GM19468 (cell line): ENCODE results near the gene ANKRD35.
"Not testable (repeated sequence)": the region's sequence is repeated elsewhere in the genome, so short reads cannot be mapped to it uniquely, and the experiment has no call there.

Experiments used
- ATAC-seq: cut with Tn5 transposase; IDR thresholded peaks from one replicate; pipeline ENCODE4 v1.9.1; 2021; ENCODE audit warnings: mild to moderate bottlenecking, moderate library complexity, moderate number of reproducible peaks; ENCODE audit not compliant: unreplicated experiment; ENCODE audit errors: extremely low read depth

The ANKRD35 gene

GRCh38 chr1:145858238-145858900, 27.3 kb downstream of the ANKRD35 start:
- ATAC-seq = no peak

GRCh38 chr1:145857170-145857569, 28.5 kb downstream of the ANKRD35 start:
- no peak for ATAC-seq

GRCh38 chr1:145855426-145855948, 30.2 kb downstream of the ANKRD35 start:
- no peak for ATAC-seq

GRCh38 chr1:145849356-145850160, 36.1 kb downstream of the ANKRD35 start:
- no peak for ATAC-seq

GRCh38 chr1:145847827-145848226, 37.8 kb downstream of the ANKRD35 start:
- ATAC-seq = no peak

GRCh38 chr1:145846201-145846612, 39.5 kb downstream of the ANKRD35 start:
- no peak for ATAC-seq

GRCh38 chr1:145845514-145846161, 40.0 kb downstream of the ANKRD35 start, which contains the start of gene NUDT17:
Gene NUDT17 (plus strand): TSS chr1:145845630. CDS start chr1:145845641, 11 bp downstream.
- ATAC-seq = no peak

GRCh38 chr1:145845144-145845513, 40.5 kb downstream of the ANKRD35 start:
- no peak for ATAC-seq

GRCh38 chr1:145843031-145843430, 42.6 kb downstream of the ANKRD35 start:
- no peak for ATAC-seq

- ATAC-seq = no peak
Measured at GRCh38 chr1:145837656-145838055, 48.0 kb downstream of the ANKRD35 start.

- ATAC-seq = not testable (repeated sequence)
Measured at GRCh38 chr1:145830810-145831209, 54.9 kb downstream of the ANKRD35 start.

GRCh38 chr1:145828367-145829026, 57.2 kb downstream of the ANKRD35 start:
- ATAC-seq = no peak

- ATAC-seq = no peak
Measured at GRCh38 chr1:145827966-145828365, 57.7 kb downstream of the ANKRD35 start.

GRCh38 chr1:145826030-145826429, 59.6 kb downstream of the ANKRD35 start:
- ATAC-seq = no peak

GRCh38 chr1:145824499-145824842, 61.2 kb downstream of the ANKRD35 start:
- no peak for ATAC-seq

- peak; percentile 86 for ATAC-seq
Measured at GRCh38 chr1:145823565-145824498, 61.8 kb downstream of the ANKRD35 start, which contains the start of the genes POLR3C and RNF115. Gene POLR3C (plus strand): TSS chr1:145824200. CDS start chr1:145825777, 1,577 bp downstream. Gene RNF115 (minus strand): TSS chr1:145824095. CDS start chr1:145823873, 222 bp downstream.

- ATAC-seq = not testable (repeated sequence)
Measured at GRCh38 chr1:145822779-145823331, 62.8 kb downstream of the ANKRD35 start.

- ATAC-seq = not testable (repeated sequence)
Measured at GRCh38 chr1:145818095-145818494, 67.6 kb downstream of the ANKRD35 start.
